A673 (cell line): Measurements from ENCODE around the gene NHERF1.

Source experiments
- CTCF ChIP-seq: fragments of 300-800, 200-600 bp; sonication (generic); conservative IDR thresholded peaks from 2 replicates; pipeline ENCODE4 v1.5.1; 2017; ENCODE audit warnings: low read depth, mild to moderate bottlenecking, antibody characterized with exemption, low read length, moderate library complexity, mixed read lengths
- EZH2 ChIP-seq: fragments of 200-600 bp; sonication (generic); IDR thresholded peaks from 2 replicates; pipeline ENCODE4 v1.6.1; 2017; ENCODE audit warnings: borderline replicate concordance, low read depth, mild to moderate bottlenecking, mixed read lengths, antibody characterized with exemption, low read length; ENCODE audit not compliant: poor library complexity, severe bottlenecking

- TF ChIP-seq CTCF (no peak), EZH2 (no peak)
These were observed 31.1 kb downstream of the NHERF1 start for GRCh38 chr17:74779501-74779900.
